KMS-11 (cell line): ENCODE measurements around the gene MED12.

Experiments used
- H2AFZ ChIP-seq: fragments of 200-600 bp; sonication (generic); 2 replicates; pipeline ENCODE4 v1.6.1; 2016; ENCODE audit warnings: antibody characterized with exemption, mixed run types, low read depth
- H3K27ac ChIP-seq: fragments of 200-600 bp; sonication (generic); 2 replicates; pipeline ENCODE4 v1.6.1; 2016; ENCODE audit warnings: mild to moderate bottlenecking, mixed run types
- H3K27me3 ChIP-seq: fragments of 200-600 bp; sonication (generic); 2 replicates; pipeline ENCODE4 v1.6.1; 2017; ENCODE audit warnings: mild to moderate bottlenecking, low read depth, mixed run types, moderate library complexity; ENCODE audit not compliant: insufficient read depth
- H3K36me3 ChIP-seq: fragments of 200-600 bp; sonication (generic); 2 replicates; pipeline ENCODE4 v1.6.1; 2017; ENCODE audit warnings: mild to moderate bottlenecking, mixed run types; ENCODE audit not compliant: insufficient read depth
- H3K4me1 ChIP-seq: fragments of 200-600 bp; sonication (generic); 2 replicates; pipeline ENCODE4 v1.6.1; 2016; ENCODE audit warnings: mild to moderate bottlenecking, low read depth, mixed run types; ENCODE audit not compliant: poor library complexity, severe bottlenecking
- H3K4me2 ChIP-seq: fragments of 200-600 bp; sonication (generic); 2 replicates; pipeline ENCODE4 v1.7.0; 2016; ENCODE audit warnings: mild to moderate bottlenecking, mixed run types
- H3K4me3 ChIP-seq: fragments of 200-600 bp; sonication (generic); IDR thresholded peaks from 2 replicates; pipeline ENCODE4 v1.6.1; 2017; ENCODE audit warnings: low read depth, low read length, mixed read lengths; ENCODE audit not compliant: insufficient read depth
- H3K79me2 ChIP-seq: fragments of 200-600 bp; sonication (generic); 2 replicates; pipeline ENCODE4 v1.6.1; 2016; ENCODE audit warnings: low read depth, mixed run types; ENCODE audit not compliant: insufficient read depth
- H3K9ac ChIP-seq: fragments of 200-600 bp; sonication (generic); 2 replicates; pipeline ENCODE4 v1.6.1; 2016; ENCODE audit warnings: mild to moderate bottlenecking, mixed run types
- H4K20me1 ChIP-seq: fragments of 200-600 bp; sonication (generic); 2 replicates; pipeline ENCODE4 v1.6.1; 2016; ENCODE audit warnings: mild to moderate bottlenecking, mixed run types; ENCODE audit not compliant: insufficient read depth
- CTCF ChIP-seq: fragments of 200-600 bp; sonication (generic); conservative IDR thresholded peaks from 2 replicates; pipeline ENCODE4 v1.6.1; 2017; ENCODE audit warnings: low read depth, mild to moderate bottlenecking, antibody characterized with exemption, low read length, moderate library complexity, mixed read lengths

Gene MED12

DNA sequence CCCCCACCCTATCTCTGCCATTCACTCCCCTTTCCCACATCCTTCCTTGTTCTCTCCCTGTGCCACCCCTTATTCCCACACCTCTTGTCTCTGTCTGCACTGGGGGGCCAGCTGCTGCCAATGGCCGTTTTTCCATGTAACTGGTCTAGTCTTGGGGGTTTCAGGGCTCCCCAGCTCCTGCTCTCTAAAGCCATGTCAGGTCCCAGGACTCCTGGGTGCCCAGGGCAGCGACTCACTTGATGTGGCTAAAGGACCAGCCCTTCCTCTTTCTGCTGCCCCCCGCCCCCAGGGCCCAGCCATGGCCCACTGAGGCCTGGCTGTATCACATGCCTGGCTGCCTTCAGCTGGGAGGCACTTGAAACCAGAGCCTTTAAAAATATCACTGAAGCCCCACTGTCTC, 36.2 kb downstream of the MED12 start:
- H4K20me1 ChIP-seq = no peaks in the 10 kb centered on the region
- H3K4me2 ChIP-seq = no peak overlapping the region
- no peaks in the 10 kb centered on the region for H3K4me1 ChIP-seq
- no peaks in the 10 kb centered on the region for H3K36me3 ChIP-seq
- TF ChIP-seq CTCF = no peak
- no peak overlapping the region for H3K9ac ChIP-seq
- no peak overlapping the region for H3K27ac ChIP-seq
- no peaks in the 10 kb centered on the region for H3K79me2 ChIP-seq
- H2AFZ ChIP-seq = no peak overlapping the region
- H3K4me3 ChIP-seq = no peak overlapping the region
- H3K27me3 ChIP-seq = no peaks in the 10 kb centered on the region

- H3K79me2 ChIP-seq = no peaks in the 10 kb centered on the region
- H3K4me1 ChIP-seq = no peaks in the 10 kb centered on the region
- H3K27ac ChIP-seq = no peak overlapping the region
- no peaks in the 10 kb centered on the region for H4K20me1 ChIP-seq
- no peaks in the 10 kb centered on the region for H3K27me3 ChIP-seq
- H3K4me2 ChIP-seq = no peak overlapping the region
- H3K9ac ChIP-seq = no peak overlapping the region
- no peak overlapping the region for H2AFZ ChIP-seq
- H3K4me3 ChIP-seq = no peak overlapping the region
- H3K36me3 ChIP-seq = no peaks in the 10 kb centered on the region
- no peak for TF ChIP-seq CTCF
Observed at GRCh38 chrX:71158603-71159002, 40.2 kb downstream of the MED12 start.

GRCh38 chrX:71159335-71159734, 40.9 kb downstream of the MED12 start:
- no peak for TF ChIP-seq CTCF
- Histone ChIP-seq H3K9ac (no peak overlapping the region), H3K27me3 (no peaks in the 10 kb centered on the region), H3K27ac (no peak overlapping the region), H3K36me3 (no peaks in the 10 kb centered on the region), H3K4me2 (no peak overlapping the region), H2AFZ (no peak overlapping the region), H3K79me2 (no peaks in the 10 kb centered on the region), H4K20me1 (no peaks in the 10 kb centered on the region), H3K4me1 (no peaks in the 10 kb centered on the region), H3K4me3 (no peak overlapping the region)

DNA sequence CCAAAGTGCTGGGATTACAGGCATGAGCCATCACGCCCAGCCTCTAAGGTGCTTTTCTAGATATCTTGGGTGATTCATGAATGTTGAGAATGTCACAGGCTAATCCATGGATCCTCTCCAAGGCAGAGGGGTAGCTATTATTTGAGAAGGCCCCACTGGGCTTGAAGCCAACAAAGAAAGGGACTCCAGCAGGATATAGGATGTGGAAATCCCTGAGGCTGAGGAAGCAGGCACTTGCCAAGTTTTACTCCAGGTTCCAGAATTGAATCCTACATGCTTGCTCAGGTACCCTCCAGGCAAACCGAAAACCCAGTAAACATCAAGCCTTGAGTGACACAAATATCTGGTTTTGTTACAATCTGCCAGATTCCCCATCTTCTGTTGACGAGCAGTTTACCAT, 42.1 kb downstream of the MED12 start:
- Histone ChIP-seq H3K27ac (no peak overlapping the region), H2AFZ (no peak overlapping the region), H3K4me3 (no peak overlapping the region), H4K20me1 (no peaks in the 10 kb centered on the region), H3K36me3 (no peaks in the 10 kb centered on the region), H3K4me1 (no peaks in the 10 kb centered on the region), H3K4me2 (no peak overlapping the region), H3K9ac (no peak overlapping the region), H3K27me3 (no peaks in the 10 kb centered on the region), H3K79me2 (no peaks in the 10 kb centered on the region)
- no peak for TF ChIP-seq CTCF

- no peak overlapping the region for H3K4me3 ChIP-seq
Observed at GRCh38 chrX:71162981-71163380, 44.6 kb downstream of the MED12 start.

More at GRCh38 chrX:71162981-71163380, 44.6 kb downstream of the MED12 start:
- Histone ChIP-seq H3K79me2 (no peaks in the 10 kb centered on the region), H3K4me1 (no peaks in the 10 kb centered on the region), H2AFZ (no peak overlapping the region), H3K4me2 (no peak overlapping the region), H3K27me3 (no peaks in the 10 kb centered on the region), H4K20me1 (no peaks in the 10 kb centered on the region), H3K27ac (no peak overlapping the region), H3K36me3 (no peaks in the 10 kb centered on the region), H3K9ac (no peak overlapping the region)
- TF ChIP-seq CTCF = no peak
